HG03354 (cell line): ENCODE data around the gene SIAE.

Source experiments
- ATAC-seq: cut with Tn5 transposase; IDR thresholded peaks from one replicate; pipeline ENCODE4 v1.9.1; 2021; ENCODE audit warnings: mild to moderate bottlenecking; ENCODE audit not compliant: unreplicated experiment, poor library complexity, severe bottlenecking

Gene SIAE

GRCh38 chr11:124591430-124591829 lies 82.1 kb downstream of the SIAE start:
- ATAC-seq: no peak

GRCh38 chr11:124586238-124586860 lies 87.2 kb downstream of the SIAE start:
- ATAC-seq: peak; percentile 67

GRCh38 chr11:124584681-124585372 lies 88.7 kb downstream of the SIAE start:
- ATAC-seq: no peak

GRCh38 chr11:124583781-124584180 lies 89.8 kb downstream of the SIAE start:
- no peak for ATAC-seq
